GM21825 (cell line): Measurements from ENCODE around the gene HOXD4.

Experiments
- ATAC-seq: cut with Tn5 transposase; IDR thresholded peaks from one replicate; pipeline ENCODE4 v1.9.1; 2021; ENCODE audit warnings: mild to moderate bottlenecking, moderate library complexity; ENCODE audit not compliant: unreplicated experiment

HOXD4 gene

DNA sequence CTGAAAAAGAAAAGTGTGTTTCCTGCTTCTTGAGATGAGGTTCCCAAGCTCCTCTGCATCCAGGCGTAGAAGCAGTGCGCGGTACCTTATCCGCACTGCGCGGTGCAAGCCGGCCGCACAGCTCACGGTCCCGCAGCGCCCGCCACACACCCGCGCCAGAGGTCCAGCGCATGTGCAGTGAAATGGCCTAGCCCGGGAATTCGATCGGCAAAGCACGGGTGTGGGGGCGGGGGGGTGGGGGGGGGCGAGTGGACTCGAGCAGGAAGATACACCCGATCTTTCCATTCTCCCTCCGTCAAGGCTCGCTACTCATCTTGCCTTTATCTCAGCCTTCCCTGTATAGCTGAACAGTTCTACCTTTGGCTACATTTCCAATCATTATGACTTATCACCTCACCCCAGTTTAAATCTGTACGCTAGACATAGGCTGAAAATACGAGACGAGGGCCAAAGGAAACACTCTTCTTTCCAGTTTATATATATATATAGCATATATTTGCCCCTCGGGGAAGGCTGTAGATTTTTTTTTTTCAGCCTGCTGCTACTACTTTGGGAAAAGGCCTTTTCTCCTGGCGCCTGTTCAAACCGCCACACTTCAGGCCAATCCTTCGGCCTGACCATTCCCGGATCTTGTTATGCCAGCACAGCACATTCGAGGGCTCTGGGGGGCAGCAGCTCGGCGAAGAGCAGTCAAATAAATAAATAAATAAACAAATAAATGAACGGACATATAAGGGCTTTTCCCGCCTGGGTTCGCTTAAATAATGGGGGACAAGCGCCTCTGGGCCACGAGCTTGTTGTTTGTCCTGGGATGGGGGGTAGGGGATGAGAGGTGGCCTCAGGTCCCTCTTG, 11.5 kb upstream of the HOXD4 start:
- no peak for ATAC-seq

DNA sequence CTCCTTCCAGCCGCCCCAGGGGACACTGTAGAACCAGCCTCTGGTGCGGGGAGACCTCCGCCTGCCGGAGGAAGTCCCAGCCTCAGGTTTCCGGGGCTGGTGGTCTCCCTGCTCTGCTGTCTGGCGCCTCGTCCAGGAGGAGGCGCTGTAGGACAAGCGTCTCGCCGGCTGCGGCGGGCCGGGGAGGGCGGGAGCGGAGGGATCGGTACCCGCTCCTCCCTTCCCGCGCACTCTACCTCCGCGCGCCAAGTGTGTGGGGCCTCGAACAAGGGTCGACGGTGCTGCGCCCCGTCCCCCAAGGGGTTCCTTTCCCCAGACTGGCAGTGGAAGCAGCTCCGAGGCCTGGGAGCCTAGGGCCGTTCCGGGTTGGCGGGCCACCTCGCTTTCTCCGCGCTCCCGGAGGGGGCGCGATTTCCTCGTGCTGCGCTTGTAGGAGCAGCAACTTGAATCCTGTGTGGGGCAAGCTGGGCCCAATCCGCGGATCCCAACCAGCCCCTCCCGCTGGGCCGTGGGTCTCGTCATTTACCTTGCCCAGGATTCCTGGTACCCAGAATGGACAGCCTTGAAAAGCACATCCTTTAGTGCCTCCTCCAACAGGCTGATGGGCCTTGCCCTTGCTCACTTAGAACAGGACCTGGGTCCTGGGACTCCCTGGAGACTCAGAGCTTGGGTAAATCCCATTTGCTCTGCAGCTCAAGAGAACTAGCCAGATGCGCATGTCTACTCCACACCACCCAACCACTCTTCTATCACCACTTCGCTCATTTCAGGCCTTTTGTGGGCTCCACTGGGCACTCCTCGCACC, 10.6 kb upstream of the HOXD4 start:
- peak; percentile 93 for ATAC-seq

GRCh38 chr2:176142281-176142680, 9.1 kb upstream of the HOXD4 start:
- no peak for ATAC-seq

DNA sequence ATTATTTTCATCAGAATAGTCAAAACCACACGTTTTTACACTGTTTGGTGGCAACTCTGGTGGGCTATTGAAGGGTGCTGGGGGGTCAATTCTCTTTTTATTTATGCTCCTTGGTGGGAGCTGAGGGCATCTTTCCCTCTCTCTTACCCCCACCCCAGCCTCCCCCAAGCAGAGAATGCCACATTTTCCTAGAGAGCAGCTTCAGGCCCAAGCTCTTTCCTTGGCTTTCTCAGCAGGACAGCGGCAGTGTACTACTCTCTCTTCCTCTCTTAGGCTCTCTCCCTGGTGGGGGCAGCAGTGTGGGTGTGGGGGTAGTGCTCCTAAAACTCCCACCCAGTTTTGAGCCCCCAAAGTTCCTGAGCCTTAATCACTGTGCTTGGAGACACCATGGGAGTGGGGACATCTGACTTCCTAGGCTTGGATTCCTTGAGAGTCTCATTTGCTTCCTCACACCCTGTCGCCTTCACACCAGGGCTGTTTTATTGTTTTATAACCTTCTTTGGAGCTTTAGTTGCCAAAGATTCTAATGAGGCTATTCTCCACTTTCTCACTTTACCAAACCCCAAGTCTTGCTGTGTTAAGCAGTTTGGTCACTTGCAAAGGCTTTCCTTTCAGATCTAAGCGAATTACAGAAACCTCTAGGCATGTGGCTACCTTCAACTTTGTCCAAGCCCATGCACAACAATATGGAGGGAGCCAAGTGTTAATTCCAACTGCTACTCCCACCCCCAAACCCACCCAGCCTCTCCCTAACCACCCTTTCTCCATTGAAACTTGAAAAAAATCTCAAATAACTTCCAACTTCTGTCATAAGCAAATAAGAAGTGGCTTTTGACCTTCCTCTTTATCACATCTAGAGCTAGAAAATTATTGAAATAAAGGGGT, 6.0 kb upstream of the HOXD4 start:
- ATAC-seq, result no peak

- no peak for ATAC-seq
These were observed 5.2 kb upstream of the HOXD4 start for GRCh38 chr2:176146101-176146500.

DNA sequence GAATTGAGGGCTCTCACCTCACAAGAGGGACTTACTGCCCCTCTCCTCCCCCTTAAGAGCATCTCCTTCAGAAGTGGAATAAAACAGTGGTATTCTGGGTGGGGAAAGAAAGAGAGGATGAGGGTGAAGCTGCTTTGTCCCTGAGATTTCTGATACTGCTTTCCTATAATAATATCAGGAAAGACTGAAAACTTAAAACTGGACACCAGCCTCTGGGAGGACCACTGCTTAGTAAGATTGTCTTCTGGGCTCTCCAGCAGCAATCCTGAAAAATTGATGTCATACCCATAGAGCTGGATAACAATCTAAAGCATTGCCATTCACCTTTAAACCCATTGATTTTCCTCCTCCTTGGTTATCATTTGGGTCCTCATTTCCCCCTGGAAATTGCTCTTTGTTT, 4.7 kb upstream of the HOXD4 start:
- no peak for ATAC-seq

GRCh38 chr2:176147210-176147799, 4.0 kb upstream of the HOXD4 start:
- no peak for ATAC-seq

DNA sequence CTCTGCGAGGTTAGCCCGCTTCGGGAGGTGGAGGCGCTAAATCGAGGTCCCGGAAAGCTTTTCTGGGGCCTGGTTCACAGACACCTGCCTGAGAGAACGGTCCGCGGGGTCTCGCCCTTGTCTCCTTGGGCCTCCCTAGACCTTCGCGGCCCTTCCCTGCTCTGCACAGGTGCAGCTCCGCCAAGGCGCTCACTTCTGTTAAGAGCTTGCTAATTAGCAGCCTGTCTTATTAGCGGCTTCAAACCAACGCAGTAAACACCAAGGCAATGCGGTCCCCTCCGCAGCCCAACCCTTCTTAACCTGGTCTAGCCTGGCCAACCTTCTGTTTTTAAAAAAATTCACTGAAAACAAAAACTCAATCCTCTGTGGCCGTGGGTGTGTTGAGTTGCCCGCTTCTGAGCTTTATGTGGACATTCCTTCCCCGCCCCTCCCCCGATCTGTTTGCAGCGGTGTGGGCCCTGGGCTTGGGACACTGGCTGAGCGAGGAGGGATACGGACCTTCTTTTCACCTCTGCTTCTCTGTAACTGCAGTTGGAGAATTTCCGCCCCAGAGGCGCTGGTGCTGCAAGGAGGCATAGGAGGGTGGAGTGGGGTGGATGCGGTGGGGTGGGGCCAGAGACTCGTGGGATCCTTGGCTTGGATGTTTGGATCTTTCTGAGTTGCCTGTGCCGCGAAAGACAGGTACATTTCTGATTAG, 3.4 kb upstream of the HOXD4 start:
- ATAC-seq, result no peak

- ATAC-seq, result no peak
These were observed 2.5 kb upstream of the HOXD4 start for GRCh38 chr2:176148751-176149421.

DNA sequence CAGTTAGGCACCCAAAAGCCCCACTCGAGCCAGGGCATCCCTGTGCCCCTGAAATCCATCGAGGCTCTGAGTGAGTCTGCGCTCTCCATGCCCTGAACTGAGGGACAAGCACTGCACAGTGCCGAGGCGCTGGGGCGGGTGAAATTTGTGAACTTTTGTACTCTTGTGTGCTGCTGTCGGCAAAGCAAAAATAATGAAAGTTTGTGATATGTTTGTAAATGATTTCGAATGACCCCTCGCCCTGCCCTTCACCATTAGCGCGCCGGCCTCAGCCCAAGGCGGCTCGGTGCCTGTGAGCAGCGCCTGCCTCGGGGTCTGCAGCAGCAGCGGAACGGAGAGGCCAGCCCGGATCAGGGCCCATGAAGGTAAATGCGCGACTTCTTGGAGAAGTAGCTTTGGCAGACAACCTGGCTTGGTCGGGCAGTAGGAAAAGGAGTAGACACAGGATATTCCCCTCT, 1.8 kb upstream of the HOXD4 start:
- no peak for ATAC-seq

GRCh38 chr2:176149939-176150583, 1.3 kb upstream of the HOXD4 start:
- no peak for ATAC-seq

DNA sequence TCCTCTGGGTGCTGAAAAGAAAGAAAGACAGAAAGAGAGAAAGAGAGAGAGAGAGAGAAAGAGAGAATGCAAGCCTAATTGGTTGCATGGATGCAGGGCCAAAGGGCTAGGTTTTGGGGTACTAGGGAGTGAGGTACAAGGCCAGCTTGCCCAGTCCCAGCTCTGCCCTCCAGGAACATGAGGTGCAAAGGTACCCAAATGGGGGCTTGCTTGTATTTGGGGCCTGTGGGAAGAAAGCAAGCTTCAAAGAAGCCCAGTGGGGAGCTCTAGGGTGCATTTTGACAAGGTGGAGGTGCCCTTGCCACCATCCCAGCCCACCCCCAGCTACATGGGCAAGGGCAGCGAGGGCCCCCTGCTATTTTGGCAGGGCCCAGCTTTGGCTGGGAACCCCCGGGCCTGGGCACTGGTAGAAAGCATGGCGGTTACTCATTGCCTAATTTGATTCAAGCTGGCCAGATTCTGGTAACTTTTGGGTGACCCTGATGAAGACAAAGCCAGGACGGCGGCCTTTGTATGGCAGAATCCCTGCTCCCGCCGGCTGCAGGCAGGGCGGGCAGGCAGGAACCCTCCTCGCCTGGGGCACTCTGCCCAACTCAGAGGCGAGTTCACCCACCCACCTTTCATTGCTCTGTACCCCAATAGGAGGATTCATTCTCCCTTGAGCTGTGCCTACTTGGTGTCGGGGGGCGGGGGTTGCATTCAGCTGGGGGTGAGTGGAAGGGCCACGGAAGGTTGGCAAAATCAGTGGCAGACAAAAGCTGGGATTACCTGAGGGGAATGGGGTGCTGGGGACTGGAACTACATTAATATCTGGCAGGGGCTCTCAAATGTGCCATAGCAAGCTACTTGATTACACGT, 537 bp upstream of the HOXD4 start:
- ATAC-seq, result no peak

DNA sequence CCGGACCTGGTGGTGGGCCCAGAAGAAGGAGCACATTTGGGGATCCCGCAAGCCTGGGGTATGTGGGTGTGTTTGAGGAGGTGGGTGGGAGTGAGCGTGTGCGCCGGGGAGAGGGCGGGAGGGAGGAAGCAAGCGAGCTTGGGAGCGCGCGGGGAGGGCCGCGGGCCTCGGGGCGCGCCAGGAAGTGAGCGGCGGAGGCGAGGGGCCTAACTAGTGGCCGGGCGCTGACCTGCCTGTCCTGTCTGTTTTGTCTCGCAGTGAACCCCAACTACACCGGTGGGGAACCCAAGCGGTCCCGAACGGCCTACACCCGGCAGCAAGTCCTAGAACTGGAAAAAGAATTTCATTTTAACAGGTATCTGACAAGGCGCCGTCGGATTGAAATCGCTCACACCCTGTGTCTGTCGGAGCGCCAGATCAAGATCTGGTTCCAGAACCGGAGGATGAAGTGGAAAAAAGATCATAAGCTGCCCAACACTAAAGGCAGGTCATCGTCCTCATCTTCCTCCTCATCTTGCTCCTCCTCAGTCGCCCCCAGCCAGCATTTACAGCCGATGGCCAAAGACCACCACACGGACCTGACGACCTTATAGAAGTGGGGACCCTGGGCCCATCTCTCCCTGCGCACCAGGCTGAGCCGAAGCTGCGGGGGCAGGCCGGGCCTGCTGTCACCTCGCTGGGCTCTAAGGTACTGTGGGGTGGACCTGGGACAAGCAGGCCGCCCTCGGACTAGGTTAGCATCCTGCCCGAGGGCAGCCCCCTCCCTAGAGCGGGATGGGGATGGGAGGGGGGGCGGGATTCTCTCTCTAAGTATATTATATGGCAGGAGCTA, 1.2 kb downstream of the HOXD4 start:
- ATAC-seq, result no peak

DNA sequence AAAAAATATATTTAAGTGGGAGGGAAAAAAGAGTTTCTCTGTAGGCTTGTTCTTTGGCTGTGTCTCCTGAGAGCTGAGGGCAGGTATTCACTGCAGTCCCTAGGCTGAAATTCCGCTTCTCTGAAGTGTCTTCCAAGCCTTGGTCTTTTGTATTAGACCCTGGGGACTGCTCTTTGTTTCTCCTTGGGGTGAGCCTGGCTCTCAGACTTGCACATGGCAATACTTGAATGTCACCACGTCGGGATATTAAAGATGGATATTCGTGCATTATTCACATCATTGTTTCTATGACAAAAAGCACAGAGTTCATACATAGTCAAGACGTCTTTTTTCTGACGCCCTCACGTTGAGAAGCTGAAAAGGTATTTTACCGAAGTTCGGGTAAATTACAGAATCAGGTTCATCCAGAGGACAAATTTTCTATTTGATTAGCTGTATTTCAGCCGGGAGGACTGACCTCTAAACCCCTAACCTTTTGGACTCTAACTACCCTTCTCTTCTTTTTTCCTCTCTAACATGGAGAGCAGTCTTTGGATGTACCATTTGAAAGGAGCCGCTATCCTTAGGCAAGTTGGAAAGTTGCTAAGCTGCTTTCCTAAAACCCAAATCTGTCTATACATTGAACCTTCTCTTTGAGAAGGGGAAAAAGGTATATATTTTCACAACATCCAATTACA, 3.4 kb downstream of the HOXD4 start:
- no peak for ATAC-seq

GRCh38 chr2:176155356-176156044, 4.2 kb downstream of the HOXD4 start:
- no peak for ATAC-seq

DNA sequence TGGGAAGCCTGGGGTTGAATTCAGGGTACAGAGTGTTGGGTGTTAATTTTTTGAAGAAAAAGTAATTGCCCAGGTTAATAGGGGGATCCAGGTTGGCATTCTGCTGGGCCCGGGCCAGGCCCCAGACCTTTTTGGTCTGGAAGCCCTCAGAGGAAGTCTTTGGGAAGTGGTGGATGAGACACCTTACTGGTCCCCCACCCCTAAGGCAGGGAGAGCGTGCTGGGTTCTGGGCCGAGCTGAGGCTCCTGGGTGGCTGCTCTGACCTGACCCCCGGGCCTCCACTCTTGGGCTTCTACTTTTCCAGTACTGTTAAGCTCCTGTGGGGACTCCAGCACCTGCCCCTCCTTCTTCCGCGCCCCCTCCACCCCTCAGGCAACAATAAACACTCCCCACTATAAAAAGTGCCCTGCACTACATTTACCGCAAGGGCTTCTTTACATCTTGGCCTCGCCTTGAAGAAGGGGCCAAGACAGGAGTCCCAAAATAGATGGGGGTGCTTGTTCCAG, 5.0 kb downstream of the HOXD4 start:
- ATAC-seq, result no peak
